Smooth muscle cell (in vitro differentiated cells): ENCODE measurements around the gene C17orf58. TPM values are rescaled to one million over a fixed set of nuclear protein-coding genes. Genes with fewer than 3 reads are reported as not detected.

Source experiments
- DNase-seq: peaks from one replicate; lab custom pipeline; 2025; ENCODE audit not compliant: unreplicated experiment; lab: John Stamatoyannopoulos, UW
- H2AFZ ChIP-seq: fragments of 200-600 bp; sonication (generic); 2 replicates; pipeline ENCODE4 v1.6.0; 2016; ENCODE audit warnings: antibody characterized with exemption, low read depth, mild to moderate bottlenecking
- H3F3A ChIP-seq: fragments of 200-600 bp; sonication (generic); 2 replicates; pipeline ENCODE4 v1.6.0; 2017; ENCODE audit warnings: antibody characterized with exemption, low read depth
- H3K27ac ChIP-seq: fragments of 200-600 bp; sonication (generic); 2 replicates; pipeline ENCODE4 v1.5.1; 2016; ENCODE audit warnings: low read depth, mild to moderate bottlenecking
- H3K27me3 ChIP-seq: fragments of 200-600 bp; sonication (generic); 2 replicates; pipeline ENCODE4 v1.6.1; 2016; ENCODE audit warnings: low read depth, mild to moderate bottlenecking
- H3K36me3 ChIP-seq: fragments of 200-600 bp; sonication (generic); 2 replicates; pipeline ENCODE4 v1.5.1; 2016; ENCODE audit warnings: low read depth
- H3K4me1 ChIP-seq: fragments of 200-600 bp; sonication (generic); 2 replicates; pipeline ENCODE4 v1.5.1; 2016; ENCODE audit warnings: low read depth
- H3K4me2 ChIP-seq: fragments of 200-600 bp; sonication (generic); 2 replicates; pipeline ENCODE4 v1.6.0; 2016; ENCODE audit warnings: mild to moderate bottlenecking
- H3K4me3 ChIP-seq: fragments of 200-600 bp; sonication (generic); 2 replicates; pipeline ENCODE4 v1.5.1; 2016; ENCODE audit warnings: mild to moderate bottlenecking
- H3K79me2 ChIP-seq: fragments of 200-600 bp; sonication (generic); 2 replicates; pipeline ENCODE4 v1.6.0; 2016; ENCODE audit warnings: low read depth, mild to moderate bottlenecking
- H3K9ac ChIP-seq: fragments of 200-600 bp; sonication (generic); 2 replicates; pipeline ENCODE4 v1.6.0; 2016; ENCODE audit warnings: low read depth
- H3K9me3 ChIP-seq: fragments of 200-600 bp; sonication (generic); replicated peaks from 2 replicates; pipeline ENCODE4 v1.5.1; 2016; ENCODE audit warnings: low read depth
- H4K20me1 ChIP-seq: fragments of 200-600 bp; sonication (generic); 2 replicates; pipeline ENCODE4 v1.6.0; 2016; ENCODE audit warnings: low read depth
- WGBS: methylation state at CpG from one replicate; pipeline ENCODE4 v1.1.7; 2016; ENCODE audit warnings: low lambda C conversion rate; 5-methylcytosine and 5-hydroxymethylcytosine counted together
- polyA plus RNA-seq: library from polyadenylated mRNA; unstranded; fragments of >200 nt; fragmentation: Nextera tagmentation; extraction: Ambion mirVana; gene quantifications from 2 replicates; pipeline ENCODE4 v1.2.1, GENCODE V29; 2016
- total RNA-seq: library from RNA; depleted of rRNA; stranded (reverse); fragments of >200 nt; gene quantifications from 2 replicates; pipeline ENCODE4 v1.2.3, GENCODE V29; 2014
- TF ChIP-seq, protein P1 (sequence below): fragments of 200-600 bp; sonication (generic); IDR thresholded peaks from 2 replicates; pipeline ENCODE4 v1.5.1; 2017; ENCODE audit warnings: borderline replicate concordance, mild to moderate bottlenecking, antibody characterized with exemption; ENCODE audit not compliant: insufficient read depth, poor library complexity, severe bottlenecking

C17orf58 gene
- total and polyA plus RNA-seq, 2 experiments from 2014 or later, result 4.9 to 10.5 TPM

DNA sequence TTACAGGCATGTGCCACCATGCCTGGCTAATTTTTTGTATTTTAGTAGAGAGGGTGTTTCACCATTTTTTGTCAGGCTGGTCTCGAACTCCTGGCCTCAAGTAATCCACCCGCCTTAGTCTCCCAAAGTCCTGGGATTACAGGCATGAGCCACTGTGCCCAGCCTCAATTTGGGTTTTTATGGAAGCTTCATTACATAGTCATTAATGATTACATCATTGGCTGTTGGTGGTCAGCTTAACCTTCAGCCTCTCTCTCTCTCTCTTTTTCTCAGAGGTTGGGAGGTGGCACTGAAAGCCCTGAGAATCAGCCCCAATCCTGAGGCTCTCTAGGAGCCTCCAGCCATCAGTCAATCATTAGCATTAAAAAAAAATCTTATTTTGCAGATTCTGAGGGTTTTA lies 45.3 kb downstream of the C17orf58 start:
- DNase-seq, result no peak
- Histone ChIP-seq H2AFZ (no peak overlapping the region), H4K20me1 (no peaks in the 10 kb centered on the region), H3K79me2 (no peaks in the 10 kb centered on the region), H3K27me3 (no peaks in the 10 kb centered on the region), H3K36me3 (peaks cover 27% of the 10 kb centered on the region), H3K4me3 (no peak overlapping the region), H3K9me3 (no peaks in the 10 kb centered on the region), H3F3A (no peaks in the 10 kb centered on the region), H3K27ac (no peak overlapping the region), H3K4me2 (no peak overlapping the region), H3K4me1 (no peaks in the 10 kb centered on the region), H3K9ac (no peak overlapping the region)
- TF ChIP-seq, protein P1, sequence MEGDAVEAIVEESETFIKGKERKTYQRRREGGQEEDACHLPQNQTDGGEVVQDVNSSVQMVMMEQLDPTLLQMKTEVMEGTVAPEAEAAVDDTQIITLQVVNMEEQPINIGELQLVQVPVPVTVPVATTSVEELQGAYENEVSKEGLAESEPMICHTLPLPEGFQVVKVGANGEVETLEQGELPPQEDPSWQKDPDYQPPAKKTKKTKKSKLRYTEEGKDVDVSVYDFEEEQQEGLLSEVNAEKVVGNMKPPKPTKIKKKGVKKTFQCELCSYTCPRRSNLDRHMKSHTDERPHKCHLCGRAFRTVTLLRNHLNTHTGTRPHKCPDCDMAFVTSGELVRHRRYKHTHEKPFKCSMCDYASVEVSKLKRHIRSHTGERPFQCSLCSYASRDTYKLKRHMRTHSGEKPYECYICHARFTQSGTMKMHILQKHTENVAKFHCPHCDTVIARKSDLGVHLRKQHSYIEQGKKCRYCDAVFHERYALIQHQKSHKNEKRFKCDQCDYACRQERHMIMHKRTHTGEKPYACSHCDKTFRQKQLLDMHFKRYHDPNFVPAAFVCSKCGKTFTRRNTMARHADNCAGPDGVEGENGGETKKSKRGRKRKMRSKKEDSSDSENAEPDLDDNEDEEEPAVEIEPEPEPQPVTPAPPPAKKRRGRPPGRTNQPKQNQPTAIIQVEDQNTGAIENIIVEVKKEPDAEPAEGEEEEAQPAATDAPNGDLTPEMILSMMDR, result no peak
- WGBS, result 95% methylated on average over 2 of the region's 2 CpGs

DNA sequence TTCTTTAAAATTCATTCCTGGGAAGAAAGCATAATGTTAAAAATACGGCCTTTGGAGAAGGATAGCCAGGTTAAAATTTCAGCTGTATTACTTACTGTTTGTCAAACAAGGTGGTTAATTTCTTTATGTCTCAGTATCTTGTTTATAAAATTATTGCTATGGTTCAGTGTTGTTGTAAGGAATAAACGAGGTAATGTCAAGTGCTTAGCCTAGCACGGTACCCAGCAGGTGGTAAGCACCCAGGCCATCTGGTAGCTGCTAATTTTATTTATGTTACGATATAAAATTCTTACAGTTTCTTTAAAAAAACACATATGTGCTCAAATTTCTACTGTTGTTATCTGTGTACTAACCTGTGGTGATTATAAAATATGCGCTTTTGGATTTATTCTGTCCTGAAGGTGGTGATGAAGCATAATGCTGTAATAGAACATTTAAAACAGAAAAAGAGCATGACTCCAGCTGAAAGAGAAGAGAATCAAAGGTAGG lies 48.9 kb downstream of the C17orf58 start:
- H3K4me2 ChIP-seq, result no peak overlapping the region
- H3K4me1 ChIP-seq, result no peaks in the 10 kb centered on the region
- H4K20me1 ChIP-seq, result no peaks in the 10 kb centered on the region
- H3K9ac ChIP-seq, result no peak overlapping the region
- H3K9me3 ChIP-seq, result no peaks in the 10 kb centered on the region
- H3K27ac ChIP-seq, result no peak overlapping the region
- no peak overlapping the region for H2AFZ ChIP-seq
- no peaks in the 10 kb centered on the region for H3K27me3 ChIP-seq
- 97% methylated on average over 5 of the region's 5 CpGs for WGBS
- no peaks in the 10 kb centered on the region for H3K79me2 ChIP-seq
- peaks cover 23% of the 10 kb centered on the region for H3K36me3 ChIP-seq
- H3K4me3 ChIP-seq, result no peak overlapping the region
- no peaks in the 10 kb centered on the region for H3F3A ChIP-seq
- no peak for DNase-seq
- TF ChIP-seq, protein P1, result no peak

DNA sequence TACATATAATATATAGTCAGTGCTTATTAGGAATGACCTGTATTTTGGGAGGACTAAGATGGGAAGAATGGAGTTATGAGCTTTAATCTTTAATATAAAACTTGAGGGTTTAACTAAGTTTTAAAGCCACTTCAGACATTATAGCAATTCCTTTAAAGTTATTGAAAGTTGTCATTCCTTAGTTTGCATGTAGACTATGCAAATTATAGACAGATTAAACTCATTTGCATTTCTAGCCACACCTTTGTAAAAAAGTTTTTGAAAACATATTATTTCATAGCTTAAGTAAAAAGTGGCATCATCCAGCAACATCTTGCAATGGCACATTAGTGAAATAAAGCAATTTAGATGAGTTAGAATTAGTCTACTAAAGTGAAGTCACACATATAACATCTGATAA lies 49.8 kb downstream of the C17orf58 start:
- Histone ChIP-seq H2AFZ (no peak overlapping the region), H3K36me3 (peaks cover 30% of the 10 kb centered on the region), H3K27me3 (no peaks in the 10 kb centered on the region), H3K27ac (no peak overlapping the region), H3K4me1 (no peaks in the 10 kb centered on the region), H3F3A (no peaks in the 10 kb centered on the region), H3K4me2 (no peak overlapping the region), H3K9me3 (no peaks in the 10 kb centered on the region), H3K9ac (no peak overlapping the region), H3K79me2 (no peaks in the 10 kb centered on the region), H3K4me3 (no peak overlapping the region), H4K20me1 (no peaks in the 10 kb centered on the region)
- TF ChIP-seq, protein P1, result no peak
- DNase-seq, result no peak

DNA sequence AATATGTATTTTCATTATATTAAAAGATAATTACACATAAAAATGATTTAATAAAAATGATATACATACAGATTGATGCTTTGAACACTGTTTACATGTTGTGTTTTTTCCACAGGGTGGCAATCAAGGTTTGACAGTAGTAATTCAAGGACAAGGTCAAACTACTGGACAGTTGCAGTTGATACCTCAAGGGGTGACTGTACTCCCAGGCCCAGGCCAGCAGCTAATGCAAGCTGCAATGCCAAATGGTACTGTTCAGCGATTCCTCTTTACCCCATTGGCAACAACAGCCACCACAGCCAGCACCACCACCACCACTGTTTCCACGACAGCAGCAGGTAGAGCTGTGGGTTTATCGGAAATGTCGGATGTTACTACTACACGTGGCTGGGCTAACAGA lies 52.2 kb downstream of the C17orf58 start:
- Histone ChIP-seq H3K9me3 (no peaks in the 10 kb centered on the region), H4K20me1 (no peaks in the 10 kb centered on the region), H3K27me3 (no peaks in the 10 kb centered on the region), H3K4me2 (no peak overlapping the region), H3K36me3 (peaks cover 33% of the 10 kb centered on the region), H3K79me2 (no peaks in the 10 kb centered on the region), H3K9ac (no peak overlapping the region), H3K4me1 (no peaks in the 10 kb centered on the region), H3K4me3 (no peak overlapping the region), H2AFZ (no peak overlapping the region), H3K27ac (no peak overlapping the region), H3F3A (no peaks in the 10 kb centered on the region)
- 100% methylated on average over 5 of the region's 5 CpGs for WGBS
- TF ChIP-seq, protein P1, result no peak
- DNase-seq, result no peak
